SK-N-SH (cell line): ENCODE results near the gene MS4A15. TPM values are rescaled to one million over a fixed set of nuclear protein-coding genes. Genes with fewer than 3 reads are reported as not detected.

Source experiments
- CTCF ChIA-PET: fragments of 300-600, 350-600 bp; formaldehyde crosslinking; extraction: SDS; loops from one replicate; lab custom pipeline; 2021; lab: Yijun Ruan, JAX
- POLR2A ChIA-PET: fragments of 350-600 bp; sonication (Branson Sonifier 250); formaldehyde crosslinking; extraction: SDS; loops from one replicate; lab custom pipeline; 2020; ENCODE audit warnings: antibody characterized with exemption, inconsistent platforms; lab: Yijun Ruan, JAX
- DNase-seq: peaks from one replicate; pipeline ENCODE4 v3.0.0; 2012
- H2AFZ ChIP-seq: fragments of 200-600 bp; sonication (generic); 2 replicates; pipeline ENCODE4 v1.8.1; 2016; ENCODE audit warnings: antibody characterized with exemption, mild to moderate bottlenecking, low read depth
- H3F3A ChIP-seq: fragments of 200-600 bp; sonication (generic); replicated peaks from 2 replicates; pipeline ENCODE3; 2016; ENCODE audit warnings: antibody characterized with exemption, mild to moderate bottlenecking; ENCODE audit not compliant: insufficient read depth
- H3K27ac ChIP-seq, 2 experiments: fragments of 200-500 bp in 1 of 2; fragments of 200-600 bp in 1 of 2; sonication (Bioruptor generic) in 1 of 2; sonication (generic), shearing (Covaris generic) in 1 of 2; 2 replicates each; pipeline versions ENCODE4 v1.5.1 to v1.6.1; 2014 to 2016; ENCODE audit warnings: low read depth in 2 of 2, inconsistent platforms in 1 of 2, low read length in 1 of 2, mild to moderate bottlenecking in 1 of 2, mixed read lengths in 1 of 2
- H3K27me3 ChIP-seq: fragments of 200-600 bp; sonication (generic), shearing (Covaris generic); 2 replicates; pipeline ENCODE4 v1.6.1; 2016; ENCODE audit warnings: mixed run types; ENCODE audit not compliant: insufficient read depth
- H3K36me3 ChIP-seq, 2 experiments: fragments of 200-500 bp in 1 of 2; fragments of 200-600 bp in 1 of 2; sonication (Bioruptor generic) in 1 of 2; sonication (generic) in 1 of 2; replicated peaks in 1 of 2; 2 replicates each; pipeline versions ENCODE3 to v1.5.1; 2014 to 2016; ENCODE audit warnings: low read length in 1 of 2, mild to moderate bottlenecking in 1 of 2; ENCODE audit not compliant: insufficient read depth in 2 of 2, control insufficient read depth in 1 of 2
- H3K4me1 ChIP-seq, 2 experiments: fragments of 200-500 bp in 1 of 2; fragments of 200-600 bp in 1 of 2; sonication (Bioruptor generic) in 1 of 2; sonication (generic), shearing (Covaris generic) in 1 of 2; 2 replicates each; pipeline versions ENCODE4 v1.5.1 to v1.6.1; 2014 to 2016; ENCODE audit warnings: low read depth in 1 of 2, low read length in 1 of 2, mixed run types in 1 of 2; ENCODE audit not compliant: insufficient read depth in 2 of 2, control insufficient read depth in 1 of 2
- H3K4me2 ChIP-seq: fragments of 200-600 bp; sonication (generic), shearing (Covaris generic); 2 replicates; pipeline ENCODE4 v1.6.1; 2017; ENCODE audit warnings: mixed run types
- H3K4me3 ChIP-seq, 2 experiments: fragments of 200-500 bp in 1 of 2; fragments of 200-600 bp in 1 of 2; sonication (Bioruptor generic) in 1 of 2; sonication (generic), shearing (Covaris generic) in 1 of 2; 2 replicates each; pipeline versions ENCODE4 v1.5.1 to v1.8.1; 2014 to 2016; ENCODE audit warnings: low read depth in 2 of 2, inconsistent platforms in 1 of 2, low read length in 1 of 2, mild to moderate bottlenecking in 1 of 2, mixed read lengths in 1 of 2, moderate library complexity in 1 of 2
- H3K79me2 ChIP-seq: fragments of 200-600 bp; sonication (generic); 2 replicates; pipeline ENCODE4 v1.8.1; 2017; ENCODE audit warnings: mild to moderate bottlenecking; ENCODE audit not compliant: insufficient read depth
- H3K9ac ChIP-seq: fragments of 200-600 bp; sonication (generic); 2 replicates; pipeline ENCODE4 v1.6.1; 2017; ENCODE audit warnings: mixed run types
- H3K9me2 ChIP-seq: fragments of 200-600 bp; sonication (generic); 2 replicates; pipeline ENCODE4 v1.6.1; 2017; ENCODE audit warnings: mixed run types
- H3K9me3 ChIP-seq: fragments of 200-600 bp; sonication (generic); 2 replicates; pipeline ENCODE4 v1.6.1; 2017; ENCODE audit warnings: mixed run types, mild to moderate bottlenecking, moderate library complexity
- H4K20me1 ChIP-seq: fragments of 200-600 bp; sonication (generic); 2 replicates; pipeline ENCODE4 v1.6.1; 2017; ENCODE audit warnings: mild to moderate bottlenecking, mixed run types; ENCODE audit not compliant: insufficient read depth
- EP300 ChIP-seq, 2 experiments: IDR thresholded peaks; 2 replicates each; pipeline versions ENCODE4 v1.4.0 to v1.6.1; 2012; ENCODE audit warnings: borderline replicate concordance in 1 of 2, low read depth in 1 of 2, low read length in 1 of 2
- FOSL2 ChIP-seq: IDR thresholded peaks from 2 replicates; pipeline ENCODE4 v1.4.0; 2012; ENCODE audit warnings: low read depth, mild to moderate bottlenecking, moderate library complexity, borderline replicate concordance
- GATA2 ChIP-seq: sonication (generic); formaldehyde crosslinking; IDR thresholded peaks from 2 replicates; pipeline ENCODE4 v1.5.0; 2020; ENCODE audit warnings: mild to moderate bottlenecking, missing genetic modification reagents
- JUND ChIP-seq: IDR thresholded peaks from 2 replicates; pipeline ENCODE4 v1.4.0; 2012
- MAX ChIP-seq: IDR thresholded peaks from 2 replicates; pipeline ENCODE4 v1.4.0; 2012; ENCODE audit warnings: low read depth
- MEF2A ChIP-seq: IDR thresholded peaks from 2 replicates; pipeline ENCODE4 v1.4.0; 2012; ENCODE audit warnings: low read depth, borderline replicate concordance
- MXI1 ChIP-seq: IDR thresholded peaks from 2 replicates; pipeline ENCODE4 v1.6.1; 2012; ENCODE audit warnings: mild to moderate bottlenecking, low read depth, low read length, improper control_type of control experiment
- NFIC ChIP-seq: IDR thresholded peaks from 2 replicates; pipeline ENCODE4 v1.4.0; 2012; ENCODE audit warnings: borderline replicate concordance
- PBX3 ChIP-seq: IDR thresholded peaks from 2 replicates; pipeline ENCODE4; 2012
- POLR2AphosphoS5 ChIP-seq: IDR thresholded peaks from 2 replicates; pipeline ENCODE4 v1.6.1; 2012; ENCODE audit warnings: low read depth, low read length
- RCOR1 ChIP-seq: fragments of 150-350 bp; IDR thresholded peaks from 2 replicates; pipeline ENCODE4 v1.6.1; 2017; ENCODE audit warnings: antibody characterized with exemption, low read length
- RFX5 ChIP-seq: IDR thresholded peaks from 2 replicates; pipeline ENCODE4 v1.6.1; 2012; ENCODE audit warnings: mild to moderate bottlenecking, improper control_type of control experiment, low read length
- RXRA ChIP-seq: IDR thresholded peaks from 2 replicates; pipeline ENCODE4 v1.4.0; 2012; ENCODE audit warnings: low read depth, mild to moderate bottlenecking, borderline replicate concordance
- SMC3 ChIP-seq: IDR thresholded peaks from 2 replicates; pipeline ENCODE4 v1.6.1; 2012; ENCODE audit warnings: low read depth, low read length, improper control_type of control experiment
- TAF1 ChIP-seq: IDR thresholded peaks from 2 replicates; pipeline ENCODE4 v1.6.1; 2012; ENCODE audit warnings: low read depth, mild to moderate bottlenecking, low read length, moderate library complexity, borderline replicate concordance
- TEAD4 ChIP-seq: IDR thresholded peaks from 2 replicates; pipeline ENCODE4 v1.4.0; 2012; ENCODE audit warnings: mild to moderate bottlenecking, borderline replicate concordance; ENCODE audit not compliant: insufficient read depth
- YY1 ChIP-seq: IDR thresholded peaks from 2 replicates; pipeline ENCODE4 v1.4.0; 2012; ENCODE audit warnings: low read depth, mild to moderate bottlenecking
- WGBS: methylation state at CpG from one replicate; pipeline ENCODE4 v1.1.6; 2017; ENCODE audit warnings: low lambda C conversion rate; 5-methylcytosine and 5-hydroxymethylcytosine counted together
- polyA plus RNA-seq, 3 experiments: library from polyadenylated mRNA; depleted of rRNA; stranded (reverse); fragments of >200 nt; gene quantifications; 2 replicates each; pipeline ENCODE4 v1.2.3, GENCODE V29; 2012

MS4A15 gene
- polyA plus RNA-seq, 1 of the 3 experiments (the other 2 are of a cell fraction): not detected

GRCh38 chr11:60788401-60789125 lies 31.9 kb downstream of the MS4A15 start:
- H4K20me1 ChIP-seq: no peaks in the 10 kb centered on the region
- H3K36me3 ChIP-seq: no peaks in the 10 kb centered on the region
- H3K27ac ChIP-seq: no peak overlapping the region
- peaks cover 7% of the 10 kb centered on the region; the same call in 1 of the 2 replicates for H3K27me3 ChIP-seq
- DNase-seq: no peak
- CTCF ChIA-PET: interaction anchor here (0.6 to 1.2 kb wide), 2 partner anchors 13 to 123 kb away, joined by 3 read pairs; no protein-coding TSS in a partner anchor
- no peaks in the 10 kb centered on the region for H3K9me3 ChIP-seq
- TF ChIP-seq RFX5 (no peak), RXRA (no peak), SMC3 (no peak), MEF2A (no peak), RCOR1 (no peak), TEAD4 (no peak), GATA2 (no peak), MXI1 (no peak), JUND (no peak), NFIC (no peak), EP300 (IDR thresholded peaks at IDR 0.05; ENCODE audit: borderline replicate concordance in 1 of 2, low read depth in 1 of 2, low read length in 1 of 2) (no peak), PBX3 (no peak), MAX (no peak), POLR2AphosphoS5 (no peak), TAF1 (no peak)
- no peak overlapping the region for H3K4me2 ChIP-seq
- no peaks in the 10 kb centered on the region for H3K9me2 ChIP-seq
- H3K4me1 ChIP-seq: no peaks in the 10 kb centered on the region
- H3F3A ChIP-seq: no peaks in the 10 kb centered on the region
- no peak overlapping the region for H2AFZ ChIP-seq
- POLR2A ChIA-PET: no interaction called here
- H3K79me2 ChIP-seq: no peaks in the 10 kb centered on the region
- no peak overlapping the region for H3K4me3 ChIP-seq
- no peak overlapping the region for H3K9ac ChIP-seq
- 43% methylated on average over 6 of the region's 7 CpGs for WGBS

GRCh38 chr11:60790726-60791125 lies 34.1 kb downstream of the MS4A15 start:
- POLR2A ChIA-PET: no interaction called here
- H3K27me3 ChIP-seq: peaks cover 9% of the 10 kb centered on the region; the same call in 1 of the 2 replicates
- no peaks in the 10 kb centered on the region for H3K9me3 ChIP-seq
- DNase-seq: no peak
- no peaks in the 10 kb centered on the region for H3K4me1 ChIP-seq
- no peaks in the 10 kb centered on the region for H4K20me1 ChIP-seq
- no peak overlapping the region for H3K4me3 ChIP-seq
- CTCF ChIA-PET: interaction anchor here (1.0 to 1.4 kb wide), 2 partner anchors 41 to 109 kb away, joined by 4 to 5 read pairs; no protein-coding TSS in a partner anchor
- no peak overlapping the region for H3K9ac ChIP-seq
- no peak overlapping the region for H3K27ac ChIP-seq
- H2AFZ ChIP-seq: no peak overlapping the region
- no peak overlapping the region for H3K4me2 ChIP-seq
- WGBS: 13% methylated on average over 3 of the region's 3 CpGs
- no peaks in the 10 kb centered on the region for H3F3A ChIP-seq
- H3K79me2 ChIP-seq: no peaks in the 10 kb centered on the region
- TF ChIP-seq YY1: no peak
- no peak for TF ChIP-seq MEF2A
- no peak for TF ChIP-seq FOSL2
- no peak for TF ChIP-seq TAF1
- no peaks in the 10 kb centered on the region for H3K36me3 ChIP-seq
- H3K9me2 ChIP-seq: no peaks in the 10 kb centered on the region
